ENCODE measurements around the gene FAM234A.
"Not testable (repeated sequence)": the region's sequence is repeated elsewhere in the genome, so short reads cannot be mapped to it uniquely, and the experiment has no call there.

FAM234A gene

DNA sequence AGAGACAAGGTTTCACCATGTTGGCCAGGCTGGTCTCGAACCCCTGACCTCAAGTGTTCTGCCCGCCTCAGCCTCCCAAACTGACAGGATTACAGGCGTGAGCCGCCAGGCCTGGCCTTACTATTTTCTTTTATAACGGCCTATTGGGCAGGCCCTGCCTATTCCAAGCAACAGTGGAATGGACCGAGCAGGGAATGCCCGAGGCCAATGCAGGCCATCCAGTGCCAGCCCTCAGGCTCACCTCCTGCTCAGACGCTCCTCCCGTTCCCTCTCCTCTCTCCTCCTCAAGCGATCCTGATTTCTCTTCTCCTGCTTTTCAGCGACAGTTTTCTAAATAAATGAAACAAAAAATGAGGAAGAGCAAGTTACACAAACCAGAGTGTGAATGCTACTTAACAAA is 41.9 kb upstream of the FAM234A start:
- FAIRE-seq (no peak), DNase-seq (ENCODE audit: insufficient read length, low spot score) (no peak)
- TF ChIP-seq, protein P1, sequence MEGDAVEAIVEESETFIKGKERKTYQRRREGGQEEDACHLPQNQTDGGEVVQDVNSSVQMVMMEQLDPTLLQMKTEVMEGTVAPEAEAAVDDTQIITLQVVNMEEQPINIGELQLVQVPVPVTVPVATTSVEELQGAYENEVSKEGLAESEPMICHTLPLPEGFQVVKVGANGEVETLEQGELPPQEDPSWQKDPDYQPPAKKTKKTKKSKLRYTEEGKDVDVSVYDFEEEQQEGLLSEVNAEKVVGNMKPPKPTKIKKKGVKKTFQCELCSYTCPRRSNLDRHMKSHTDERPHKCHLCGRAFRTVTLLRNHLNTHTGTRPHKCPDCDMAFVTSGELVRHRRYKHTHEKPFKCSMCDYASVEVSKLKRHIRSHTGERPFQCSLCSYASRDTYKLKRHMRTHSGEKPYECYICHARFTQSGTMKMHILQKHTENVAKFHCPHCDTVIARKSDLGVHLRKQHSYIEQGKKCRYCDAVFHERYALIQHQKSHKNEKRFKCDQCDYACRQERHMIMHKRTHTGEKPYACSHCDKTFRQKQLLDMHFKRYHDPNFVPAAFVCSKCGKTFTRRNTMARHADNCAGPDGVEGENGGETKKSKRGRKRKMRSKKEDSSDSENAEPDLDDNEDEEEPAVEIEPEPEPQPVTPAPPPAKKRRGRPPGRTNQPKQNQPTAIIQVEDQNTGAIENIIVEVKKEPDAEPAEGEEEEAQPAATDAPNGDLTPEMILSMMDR (IDR thresholded peaks at IDR 0.05; ENCODE audit: insufficient read depth, missing control alignments), result no peak

GRCh38 chr16:193441-193840 is 41.2 kb upstream of the FAM234A start:
- DNase-seq (ENCODE audit: insufficient read length, low spot score), result no peak
- TF ChIP-seq, protein P1 (IDR thresholded peaks at IDR 0.05; ENCODE audit: insufficient read depth, missing control alignments), result no peak
- no peak for FAIRE-seq

DNA sequence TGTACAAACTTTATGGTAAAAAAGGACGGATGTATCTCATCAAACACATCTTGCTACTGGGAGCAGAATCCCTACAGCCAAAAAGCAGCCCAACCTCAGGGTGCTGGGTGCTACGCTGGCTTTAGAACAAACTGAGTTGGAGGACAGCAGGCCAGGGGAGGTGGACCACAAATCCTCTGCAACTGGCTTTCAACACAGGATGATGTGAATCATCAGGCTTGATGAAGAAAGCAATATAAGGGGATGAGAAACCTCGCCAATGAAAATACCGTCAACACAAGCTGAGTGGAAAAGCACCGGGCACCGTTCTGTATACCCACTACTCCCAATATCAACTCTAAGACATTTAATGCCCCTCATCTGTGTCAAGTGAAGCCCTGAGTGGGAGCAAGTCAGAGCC is 40.1 kb upstream of the FAM234A start:
- no peak for DNase-seq (ENCODE audit: insufficient read length, low spot score)
- TF ChIP-seq, protein P1 (IDR thresholded peaks at IDR 0.05; ENCODE audit: insufficient read depth, missing control alignments), result no peak
- FAIRE-seq, result no peak

GRCh38 chr16:200388-200787 is 34.2 kb upstream of the FAM234A start:
- TF ChIP-seq, protein P1 (IDR thresholded peaks at IDR 0.05; ENCODE audit: insufficient read depth, missing control alignments), result no peak
- DNase-seq (ENCODE audit: insufficient read length, low spot score) (no peak), FAIRE-seq (no peak)

- TF ChIP-seq, protein P1 (IDR thresholded peaks at IDR 0.05; ENCODE audit: insufficient read depth, missing control alignments), result no peak
- FAIRE-seq, result no peak
- no peak for DNase-seq (ENCODE audit: insufficient read length, low spot score)
These were observed 31.4 kb upstream of the FAM234A start for GRCh38 chr16:203246-203645.

DNA sequence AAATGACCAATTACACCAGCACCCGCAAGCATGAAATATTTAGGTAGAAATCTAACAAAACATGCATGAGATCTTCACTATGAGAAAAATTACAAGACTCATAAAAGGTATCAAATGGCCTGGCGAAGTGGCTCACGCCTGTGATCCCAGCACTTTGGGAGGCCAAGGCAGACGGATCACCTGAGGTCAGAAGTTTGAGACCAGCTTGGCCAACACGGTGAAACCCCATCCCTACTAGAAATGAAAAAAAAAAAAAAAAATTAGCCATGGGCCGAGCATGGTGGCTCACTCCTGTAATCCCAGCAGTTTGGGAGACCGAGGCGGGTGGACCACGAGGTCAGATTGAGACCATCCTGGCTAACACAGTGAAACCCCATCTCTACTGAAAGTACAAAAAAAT is 30.6 kb upstream of the FAM234A start:
- FAIRE-seq; DNase-seq (ENCODE audit: insufficient read length, low spot score): not testable (repeated sequence)

GRCh38 chr16:209359-209758 is 25.3 kb upstream of the FAM234A start:
- DNase-seq (ENCODE audit: insufficient read length, low spot score); FAIRE-seq: not testable (repeated sequence)

GRCh38 chr16:211631-212180 is 22.9 kb upstream of the FAM234A start:
- not testable (repeated sequence) for FAIRE-seq; DNase-seq (ENCODE audit: insufficient read length, low spot score)

GRCh38 chr16:212999-213398 is 21.6 kb upstream of the FAM234A start:
- DNase-seq (ENCODE audit: insufficient read length, low spot score) (no peak), FAIRE-seq (no peak)
- TF ChIP-seq, protein P1 (IDR thresholded peaks at IDR 0.05; ENCODE audit: insufficient read depth, missing control alignments), result no peak

All from D721Med (cell line).